HepG2 (cell line): ENCODE results near the gene THAP10. TPM values are rescaled to one million over a fixed set of nuclear protein-coding genes. Genes with fewer than 3 reads are reported as not detected.

Source experiments
- ATF1 ChIP-seq: IDR thresholded peaks from 2 replicates; pipeline ENCODE4 v1.6.1; 2016; ENCODE audit warnings: mild to moderate bottlenecking, control low read depth
- HNRNPL ChIP-seq: fragments of 200-400 bp; formaldehyde crosslinking; IDR thresholded peaks from 2 replicates; pipeline ENCODE4 v1.6.1; 2017; ENCODE audit warnings: mild to moderate bottlenecking, low read depth, low read length
- MEF2D ChIP-seq: sonication (generic); formaldehyde crosslinking; IDR thresholded peaks from 2 replicates; pipeline ENCODE4 v1.5.1; 2020; ENCODE audit warnings: mild to moderate bottlenecking, missing genetic modification reagents
- POLR2G ChIP-seq: fragments of 200-400 bp; formaldehyde crosslinking; IDR thresholded peaks from 2 replicates; pipeline ENCODE4 v1.6.1; 2018; ENCODE audit warnings: mild to moderate bottlenecking, low read depth, low read length, moderate library complexity
- RXRB ChIP-seq: IDR thresholded peaks from 2 replicates; pipeline ENCODE4 v1.6.1; 2016; ENCODE audit warnings: borderline replicate concordance, missing genetic modification reagents, missing compliant biosample characterization
- SCMH1 ChIP-seq: sonication (generic); formaldehyde crosslinking; IDR thresholded peaks from 2 replicates; pipeline ENCODE4 v1.9.0; 2021; ENCODE audit warnings: missing genetic modification reagents, mild to moderate bottlenecking, borderline replicate concordance
- TP53 ChIP-seq: sonication (generic); formaldehyde crosslinking; conservative IDR thresholded peaks from 2 replicates; pipeline ENCODE4 v1.4.0; 2020; ENCODE audit warnings: missing genetic modification reagents
- ZBTB20 ChIP-seq: sonication (generic); formaldehyde crosslinking; IDR thresholded peaks from 2 replicates; pipeline ENCODE4 v1.8.1; 2023; ENCODE audit warnings: missing genetic modification reagents, low read depth, mild to moderate bottlenecking, borderline replicate concordance
- ZFY ChIP-seq: sonication (generic); formaldehyde crosslinking; IDR thresholded peaks from 2 replicates; pipeline ENCODE4 v1.4.0; 2020; ENCODE audit warnings: missing genetic modification reagents
- ZKSCAN8 ChIP-seq: IDR thresholded peaks from 2 replicates; pipeline ENCODE4 v1.6.1; 2016; ENCODE audit warnings: borderline replicate concordance, missing genetic modification reagents, missing compliant biosample characterization
- ZNF20 ChIP-seq: sonication (generic); formaldehyde crosslinking; IDR thresholded peaks from 2 replicates; pipeline ENCODE4 v1.4.0; 2020; ENCODE audit warnings: mild to moderate bottlenecking, moderate library complexity, missing genetic modification reagents
- ZNF629 ChIP-seq: sonication (generic); formaldehyde crosslinking; conservative IDR thresholded peaks from 2 replicates; pipeline ENCODE4 v1.5.0; 2020; ENCODE audit warnings: missing genetic modification reagents
- ZNF747 ChIP-seq: sonication (generic); formaldehyde crosslinking; IDR thresholded peaks from 2 replicates; pipeline ENCODE4 v1.8.1; 2023; ENCODE audit warnings: missing genetic modification reagents, mild to moderate bottlenecking, borderline replicate concordance
- ZNF781 ChIP-seq: sonication (generic); formaldehyde crosslinking; IDR thresholded peaks from 2 replicates; pipeline ENCODE4 v1.5.1; 2020; ENCODE audit warnings: borderline replicate concordance, mild to moderate bottlenecking, missing genetic modification reagents; ENCODE audit errors: not compliant biosample characterization
- ZNF891 ChIP-seq: sonication (generic); formaldehyde crosslinking; IDR thresholded peaks from 2 replicates; pipeline ENCODE4 v1.5.0; 2020; ENCODE audit warnings: mild to moderate bottlenecking, missing genetic modification reagents
- polyA plus RNA-seq, 8 experiments: library from polyadenylated mRNA; depleted of rRNA in 3 of 8; stranded (reverse) in 7 of 8; unstranded in 1 of 8; fragments of >200 nt; fragmentation: Illumina TruSeq in 4 of 8; extraction: Trizol in 4 of 8; gene quantifications; 2 replicates each; pipeline versions ENCODE4 v1.2.1 to v1.2.3, GENCODE V29; 2011 to 2016; ENCODE audit warnings: low read depth in 4 of 8, missing spikeins in 1 of 8, mixed read lengths in 1 of 8; ENCODE audit not compliant: insufficient read depth in 1 of 8
- total RNA-seq, 5 experiments: library from RNA; depleted of rRNA; stranded (reverse); fragments of >200 nt; fragmentation: Illumina TruSeq; extraction: Trizol; gene quantifications; 2 replicates each; pipeline ENCODE4 v1.2.3, GENCODE V29; 2016; ENCODE audit warnings: low read depth in 1 of 5
- TF ChIP-seq, protein P1 (sequence below): sonication (generic); formaldehyde crosslinking; IDR thresholded peaks from 2 replicates; pipeline ENCODE4 v1.5.1; 2020; ENCODE audit warnings: missing genetic modification reagents, mild to moderate bottlenecking, borderline replicate concordance
- TF ChIP-seq, protein P2 (sequence below), 2 experiments: sonication (generic) in 1 of 2; formaldehyde crosslinking in 1 of 2; IDR thresholded peaks; 2 replicates each; pipeline versions ENCODE4 v1.6.1 to v1.9.0; 2014 to 2022; ENCODE audit warnings: antibody characterized with exemption in 1 of 2, borderline replicate concordance in 1 of 2, inconsistent platforms in 1 of 2, low read depth in 1 of 2, missing genetic modification reagents in 1 of 2
- TF ChIP-seq, protein P3 (sequence below): sonication (generic); formaldehyde crosslinking; IDR thresholded peaks from 2 replicates; pipeline ENCODE4 v1.9.0; 2022; ENCODE audit warnings: missing genetic modification reagents, mild to moderate bottlenecking, borderline replicate concordance

THAP10 gene
- total and polyA plus RNA-seq, 2 of the 13 experiments (the other 11 are each of a cell fraction or from before 2014, with no cell fraction given) = 0.64 to 0.69 TPM

DNA sequence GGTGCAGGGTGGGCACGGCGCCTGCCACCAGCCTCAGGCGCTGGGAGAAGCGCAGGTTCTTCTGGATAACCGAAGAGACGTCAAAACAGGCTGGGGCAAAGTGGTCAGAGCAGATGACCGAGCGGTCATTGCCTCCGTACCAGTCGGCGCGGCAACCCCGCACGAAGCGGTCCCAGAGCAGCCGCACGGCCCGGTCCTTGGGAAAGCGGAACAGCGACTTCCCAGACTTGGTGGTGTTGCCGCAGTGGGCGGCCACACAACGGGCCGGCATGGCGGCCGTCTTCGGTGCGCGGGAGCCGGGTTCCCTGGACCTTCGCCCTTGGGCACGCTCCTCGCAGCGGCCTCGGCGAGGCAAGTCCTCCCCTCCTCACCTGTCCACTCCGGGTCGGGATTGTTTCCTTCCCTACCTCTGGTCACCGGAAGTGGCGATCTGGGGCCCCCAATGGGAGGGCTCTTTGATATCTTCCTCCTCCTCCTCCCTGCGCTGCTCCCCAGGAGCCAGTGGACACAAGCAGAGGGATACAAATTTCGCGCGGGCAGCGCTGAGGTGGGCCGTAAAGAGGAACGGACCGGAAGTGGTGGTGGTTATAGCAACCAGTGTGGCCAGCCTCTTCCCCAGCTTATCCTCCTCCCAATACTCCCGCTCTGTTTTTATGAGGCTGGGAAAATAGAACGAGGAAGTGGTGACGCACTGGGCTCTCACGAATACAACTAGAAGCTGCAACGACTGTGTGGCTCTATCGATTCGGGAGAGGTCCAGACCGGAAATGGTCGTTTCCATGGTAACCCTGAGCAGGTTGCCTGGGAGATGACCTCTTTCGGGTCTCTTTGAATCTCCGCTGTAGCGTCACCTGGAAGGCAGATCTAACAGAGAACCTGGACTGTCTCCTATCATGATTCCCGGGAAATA, at the start of gene THAP10, which contains the start of gene LRRC49 (continued):
- TF ChIP-seq SCMH1 (CRISPR knock-in tag) = no peak
- TF ChIP-seq, protein P1, sequence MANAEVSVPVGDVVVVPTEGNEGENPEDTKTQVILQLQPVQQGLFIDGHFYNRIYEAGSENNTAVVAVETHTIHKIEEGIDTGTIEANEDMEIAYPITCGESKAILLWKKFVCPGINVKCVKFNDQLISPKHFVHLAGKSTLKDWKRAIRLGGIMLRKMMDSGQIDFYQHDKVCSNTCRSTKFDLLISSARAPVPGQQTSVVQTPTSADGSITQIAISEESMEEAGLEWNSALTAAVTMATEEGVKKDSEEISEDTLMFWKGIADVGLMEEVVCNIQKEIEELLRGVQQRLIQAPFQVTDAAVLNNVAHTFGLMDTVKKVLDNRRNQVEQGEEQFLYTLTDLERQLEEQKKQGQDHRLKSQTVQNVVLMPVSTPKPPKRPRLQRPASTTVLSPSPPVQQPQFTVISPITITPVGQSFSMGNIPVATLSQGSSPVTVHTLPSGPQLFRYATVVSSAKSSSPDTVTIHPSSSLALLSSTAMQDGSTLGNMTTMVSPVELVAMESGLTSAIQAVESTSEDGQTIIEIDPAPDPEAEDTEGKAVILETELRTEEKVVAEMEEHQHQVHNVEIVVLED = peak; percentile 28; the same call in 1 of the 2 replicates
- TF ChIP-seq ZFY (CRISPR knock-in tag) = peak; percentile 76
- TF ChIP-seq ZNF781 = no peak
- no peak for TF ChIP-seq ZNF20 (CRISPR knock-in tag)
- 0 out of 2 replicates have a peak, but pooled peaks have one; percentile 53 for TF ChIP-seq ATF1
- TF ChIP-seq ZBTB20 (CRISPR knock-in tag) = peak; percentile 37; the same call in 1 of the 2 replicates
- TF ChIP-seq, protein P2, sequence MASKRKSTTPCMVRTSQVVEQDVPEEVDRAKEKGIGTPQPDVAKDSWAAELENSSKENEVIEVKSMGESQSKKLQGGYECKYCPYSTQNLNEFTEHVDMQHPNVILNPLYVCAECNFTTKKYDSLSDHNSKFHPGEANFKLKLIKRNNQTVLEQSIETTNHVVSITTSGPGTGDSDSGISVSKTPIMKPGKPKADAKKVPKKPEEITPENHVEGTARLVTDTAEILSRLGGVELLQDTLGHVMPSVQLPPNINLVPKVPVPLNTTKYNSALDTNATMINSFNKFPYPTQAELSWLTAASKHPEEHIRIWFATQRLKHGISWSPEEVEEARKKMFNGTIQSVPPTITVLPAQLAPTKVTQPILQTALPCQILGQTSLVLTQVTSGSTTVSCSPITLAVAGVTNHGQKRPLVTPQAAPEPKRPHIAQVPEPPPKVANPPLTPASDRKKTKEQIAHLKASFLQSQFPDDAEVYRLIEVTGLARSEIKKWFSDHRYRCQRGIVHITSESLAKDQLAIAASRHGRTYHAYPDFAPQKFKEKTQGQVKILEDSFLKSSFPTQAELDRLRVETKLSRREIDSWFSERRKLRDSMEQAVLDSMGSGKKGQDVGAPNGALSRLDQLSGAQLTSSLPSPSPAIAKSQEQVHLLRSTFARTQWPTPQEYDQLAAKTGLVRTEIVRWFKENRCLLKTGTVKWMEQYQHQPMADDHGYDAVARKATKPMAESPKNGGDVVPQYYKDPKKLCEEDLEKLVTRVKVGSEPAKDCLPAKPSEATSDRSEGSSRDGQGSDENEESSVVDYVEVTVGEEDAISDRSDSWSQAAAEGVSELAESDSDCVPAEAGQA (IDR thresholded peaks at IDR 0.05; ENCODE audit: low read depth) = peak; percentile 35; the same call in 1 of the 2 replicates
- TF ChIP-seq, protein P2 (CRISPR knock-in tag; IDR thresholded peaks at IDR 0.05; ENCODE audit: borderline replicate concordance) = no peak
- peak; percentile 66; the same call in 1 of the 2 replicates for TF ChIP-seq MEF2D (CRISPR knock-in tag)
- 0 out of 2 replicates have a peak, but pooled peaks have one; percentile 11 for TF ChIP-seq ZNF629 (CRISPR knock-in tag)
- peak; percentile 49 for TF ChIP-seq ZNF747 (CRISPR knock-in tag)
- no peak for TF ChIP-seq ZKSCAN8 (CRISPR knock-in tag)
- peak; percentile 67 for TF ChIP-seq POLR2G
- no peak for TF ChIP-seq ZNF891 (CRISPR knock-in tag)
- 0 out of 2 replicates have a peak, but pooled peaks have one; percentile 39 for TF ChIP-seq HNRNPL
- 0 out of 2 replicates have a peak, but pooled peaks have one; percentile 22 for TF ChIP-seq RXRB
- TF ChIP-seq, protein P3, sequence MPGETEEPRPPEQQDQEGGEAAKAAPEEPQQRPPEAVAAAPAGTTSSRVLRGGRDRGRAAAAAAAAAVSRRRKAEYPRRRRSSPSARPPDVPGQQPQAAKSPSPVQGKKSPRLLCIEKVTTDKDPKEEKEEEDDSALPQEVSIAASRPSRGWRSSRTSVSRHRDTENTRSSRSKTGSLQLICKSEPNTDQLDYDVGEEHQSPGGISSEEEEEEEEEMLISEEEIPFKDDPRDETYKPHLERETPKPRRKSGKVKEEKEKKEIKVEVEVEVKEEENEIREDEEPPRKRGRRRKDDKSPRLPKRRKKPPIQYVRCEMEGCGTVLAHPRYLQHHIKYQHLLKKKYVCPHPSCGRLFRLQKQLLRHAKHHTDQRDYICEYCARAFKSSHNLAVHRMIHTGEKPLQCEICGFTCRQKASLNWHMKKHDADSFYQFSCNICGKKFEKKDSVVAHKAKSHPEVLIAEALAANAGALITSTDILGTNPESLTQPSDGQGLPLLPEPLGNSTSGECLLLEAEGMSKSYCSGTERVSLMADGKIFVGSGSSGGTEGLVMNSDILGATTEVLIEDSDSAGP (CRISPR knock-in tag) = peak; percentile 82
- peak; percentile 37; the same call in 1 of the 2 replicates for TF ChIP-seq TP53 (CRISPR knock-in tag)
